H1 (cell line): ENCODE results near the gene ZNF358. TPM values are rescaled to one million over a fixed set of nuclear protein-coding genes. Genes with fewer than 3 reads are reported as not detected.

ENCODE experiments used
- CTCF ChIA-PET: fragments of 300-600 bp; sonication (Branson Sonifier 250); formaldehyde crosslinking; loops from one replicate; lab custom pipeline; 2021; ENCODE audit not compliant: partially characterized antibody; lab: Charles Lee
- POLR2A ChIA-PET: fragments of 300-600 bp; sonication (Branson Sonifier 250); formaldehyde crosslinking; loops from one replicate; lab custom pipeline; 2021; ENCODE audit warnings: inconsistent platforms; ENCODE audit not compliant: partially characterized antibody; lab: Charles Lee
- DNase-seq, 2 experiments: peaks; one replicate each; pipeline versions ENCODE4 v3.0.0 to v3.0.0-alpha.2; 2010 to 2022; ENCODE audit warnings: low spot score in 2 of 2, low read depth in 1 of 2, mixed read lengths in 1 of 2
- FAIRE-seq: peaks from 2 replicates; lab custom pipeline; 2011; peaks lifted over from hg19 to GRCh38; lab: Jason Lieb, UNC
- H2AFZ ChIP-seq: 2 replicates; pipeline ENCODE4 v1.8.1; 2012; ENCODE audit warnings: low read length, inconsistent platforms
- H2AK5ac ChIP-seq: 2 replicates; pipeline ENCODE4 v1.6.1; 2013; ENCODE audit warnings: low read depth, low read length
- H2BK120ac ChIP-seq: replicated peaks from 2 replicates; pipeline ENCODE3; 2013; ENCODE audit warnings: low read depth, low read length, inconsistent platforms
- H2BK12ac ChIP-seq: 2 replicates; pipeline ENCODE4 v1.6.1; 2013; ENCODE audit warnings: low read depth, low read length
- H2BK15ac ChIP-seq: 2 replicates; pipeline ENCODE4 v1.6.1; 2013; ENCODE audit warnings: low read length
- H2BK20ac ChIP-seq: 2 replicates; pipeline ENCODE4 v1.6.1; 2013; ENCODE audit warnings: low read length
- H2BK5ac ChIP-seq: 2 replicates; pipeline ENCODE4 v1.6.1; 2013; ENCODE audit warnings: low read depth, low read length
- H3K14ac ChIP-seq: 2 replicates; pipeline ENCODE4 v1.6.1; 2013; ENCODE audit warnings: inconsistent platforms; ENCODE audit not compliant: insufficient read length
- H3K18ac ChIP-seq: 2 replicates; pipeline ENCODE4 v1.6.1; 2013; ENCODE audit warnings: low read length; ENCODE audit errors: extremely low read depth
- H3K23ac ChIP-seq: 2 replicates; pipeline ENCODE4 v1.6.1; 2013; ENCODE audit warnings: inconsistent platforms; ENCODE audit not compliant: insufficient read length
- H3K23me2 ChIP-seq: 2 replicates; pipeline ENCODE4 v1.6.1; 2013; ENCODE audit warnings: low read depth, low read length
- H3K27ac ChIP-seq: 2 replicates; pipeline ENCODE4 v1.6.1; 2011; ENCODE audit warnings: low read depth, low read length, inconsistent platforms
- H3K27me3 ChIP-seq, 4 experiments: replicated peaks in 1 of 4; 1 replicate in 1 of 4; 2 replicates in 3 of 4; pipeline versions ENCODE4 v1.6.1 to v1.8.1; 2011 to 2013; ENCODE audit warnings: low read length in 3 of 4, mild to moderate bottlenecking in 3 of 4, inconsistent platforms in 2 of 4, mixed read lengths in 2 of 4, moderate library complexity in 1 of 4; ENCODE audit not compliant: control insufficient read depth in 3 of 4, insufficient read depth in 3 of 4; ENCODE audit errors: extremely low read depth in 1 of 4
- H3K36me3 ChIP-seq, 4 experiments: 2 replicates each; pipeline versions ENCODE4 v1.6.1 to v1.8.1; 2011 to 2013; ENCODE audit warnings: mild to moderate bottlenecking in 4 of 4, low read length in 3 of 4, moderate library complexity in 2 of 4, control low read depth in 1 of 4, inconsistent platforms in 1 of 4; ENCODE audit not compliant: insufficient read depth in 4 of 4, control insufficient read depth in 2 of 4
- H3K4ac ChIP-seq: replicated peaks from 2 replicates; pipeline ENCODE3; 2013; ENCODE audit warnings: low read length, low read depth, mixed read lengths, inconsistent platforms; ENCODE audit not compliant: insufficient read length
- H3K4me1 ChIP-seq, 4 experiments: replicated peaks in 1 of 4; 1 replicate in 1 of 4; 2 replicates in 3 of 4; pipeline versions ENCODE4 v1.6.1 to v1.8.1; 2011 to 2013; ENCODE audit warnings: low read length in 3 of 4, inconsistent platforms in 2 of 4, mixed read lengths in 1 of 4; ENCODE audit not compliant: insufficient read depth in 4 of 4, control insufficient read depth in 3 of 4
- H3K4me2 ChIP-seq, 2 experiments: 2 replicates each; pipeline versions ENCODE4 v1.6.1 to v1.8.1; 2011 to 2013; ENCODE audit warnings: low read depth in 2 of 2, low read length in 2 of 2, control low read depth in 1 of 2, inconsistent platforms in 1 of 2, mild to moderate bottlenecking in 1 of 2; ENCODE audit not compliant: insufficient read depth in 1 of 2
- H3K4me3 ChIP-seq, 4 experiments: fragments of 200-600, 300-600 bp in 1 of 4; sonication (generic), shearing (Covaris generic), sonication (Bioruptor Twin) in 1 of 4; 2 replicates each; pipeline versions ENCODE4 v1.5.1 to v1.8.1; 2011 to 2016; ENCODE audit warnings: low read length in 4 of 4, low read depth in 3 of 4, control low read depth in 2 of 4, inconsistent platforms in 2 of 4, mild to moderate bottlenecking in 2 of 4, mixed read lengths in 1 of 4, moderate library complexity in 1 of 4; ENCODE audit not compliant: insufficient read depth in 2 of 4; ENCODE audit errors: extremely low read depth in 1 of 4
- H3K56ac ChIP-seq: replicated peaks from 2 replicates; pipeline ENCODE3; 2013; ENCODE audit warnings: low read depth, mild to moderate bottlenecking, mixed read lengths, low read length, inconsistent platforms; ENCODE audit not compliant: insufficient read length
- H3K79me1 ChIP-seq: 2 replicates; pipeline ENCODE4 v1.6.1; 2013; ENCODE audit warnings: low read depth, low read length, control low read depth
- H3K79me2 ChIP-seq, 2 experiments: 2 replicates each; pipeline versions ENCODE4 v1.6.1 to v1.8.1; 2012 to 2013; ENCODE audit warnings: low read length in 2 of 2, mild to moderate bottlenecking in 2 of 2, inconsistent platforms in 1 of 2; ENCODE audit not compliant: insufficient read depth in 2 of 2, control insufficient read depth in 1 of 2
- H3K9ac ChIP-seq, 4 experiments: replicated peaks in 1 of 4; 1 replicate in 1 of 4; 2 replicates in 3 of 4; pipeline versions ENCODE4 v1.6.1 to v1.8.1; 2011 to 2013; ENCODE audit warnings: low read depth in 3 of 4, low read length in 3 of 4, control low read depth in 2 of 4, mild to moderate bottlenecking in 2 of 4, moderate library complexity in 2 of 4, inconsistent platforms in 1 of 4; ENCODE audit errors: extremely low read depth in 1 of 4
- H3K9me3 ChIP-seq, 2 experiments: 2 replicates each; pipeline versions ENCODE4 v1.6.1 to v1.8.1; 2012 to 2013; ENCODE audit warnings: mild to moderate bottlenecking in 2 of 2, moderate library complexity in 2 of 2, control low read depth in 1 of 2, inconsistent platforms in 1 of 2, low read depth in 1 of 2, low read length in 1 of 2, mixed read lengths in 1 of 2; ENCODE audit not compliant: insufficient read depth in 2 of 2
- H4K20me1 ChIP-seq, 2 experiments: replicated peaks in 1 of 2; 2 replicates each; pipeline versions ENCODE3 to v1.8.1; 2011 to 2013; ENCODE audit warnings: inconsistent platforms in 2 of 2, low read length in 2 of 2, mild to moderate bottlenecking in 1 of 2; ENCODE audit not compliant: insufficient read depth in 2 of 2, control insufficient read depth in 1 of 2
- H4K5ac ChIP-seq: 2 replicates; pipeline ENCODE4 v1.6.1; 2013; ENCODE audit warnings: low read length, low read depth, mixed read lengths, inconsistent platforms; ENCODE audit not compliant: insufficient read length
- H4K8ac ChIP-seq: 2 replicates; pipeline ENCODE4 v1.8.0; 2013; ENCODE audit warnings: mild to moderate bottlenecking, moderate library complexity, low read length, inconsistent platforms; ENCODE audit not compliant: insufficient read depth; ENCODE audit errors: extremely low read depth
- H4K91ac ChIP-seq: replicated peaks from 2 replicates; pipeline ENCODE3; 2013; ENCODE audit warnings: low read length, mixed read lengths, inconsistent platforms; ENCODE audit not compliant: insufficient read length
- BCL11A ChIP-seq, 2 experiments: IDR thresholded peaks; one replicate each; pipeline ENCODE4 v1.6.1; 2011; ENCODE audit warnings: low read depth in 2 of 2, low read length in 2 of 2, mild to moderate bottlenecking in 2 of 2
- FOSL1 ChIP-seq: IDR thresholded peaks from 2 replicates; pipeline ENCODE4 v1.6.1; 2011; ENCODE audit warnings: mild to moderate bottlenecking, low read depth, low read length, moderate library complexity; ENCODE audit not compliant: insufficient read depth
- GTF2F1 ChIP-seq: IDR thresholded peaks from 2 replicates; pipeline ENCODE4 v1.6.1; 2012; ENCODE audit warnings: low read depth, low read length, improper control_type of control experiment, borderline replicate concordance
- KDM5A ChIP-seq: fragments of 200-600 bp; IDR thresholded peaks from 2 replicates; pipeline ENCODE4 v1.7.1; 2012; ENCODE audit warnings: mild to moderate bottlenecking, low read length, inconsistent platforms, mixed read lengths
- PHF8 ChIP-seq: fragments of 200-600 bp; sonication (generic); conservative IDR thresholded peaks from 2 replicates; pipeline ENCODE4 v1.7.1; 2012; ENCODE audit warnings: low read depth, mild to moderate bottlenecking, inconsistent platforms, low read length, moderate library complexity
- POU5F1 ChIP-seq: IDR thresholded peaks from 2 replicates; pipeline ENCODE4 v1.6.1; 2011; ENCODE audit warnings: low read depth, mild to moderate bottlenecking, low read length, moderate library complexity
- SP1 ChIP-seq: IDR thresholded peaks from 2 replicates; pipeline ENCODE4 v1.6.1; 2011; ENCODE audit warnings: low read depth, low read length
- SP2 ChIP-seq: IDR thresholded peaks from 2 replicates; pipeline ENCODE4 v1.6.1; 2012; ENCODE audit warnings: mild to moderate bottlenecking, low read length, inconsistent platforms
- TCF12 ChIP-seq: IDR thresholded peaks from 2 replicates; pipeline ENCODE4 v1.6.1; 2011; ENCODE audit warnings: low read depth, mild to moderate bottlenecking, low read length
- TEAD4 ChIP-seq: IDR thresholded peaks from 2 replicates; pipeline ENCODE4 v1.6.1; 2012; ENCODE audit warnings: low read depth, low read length, inconsistent platforms, mixed read lengths
- WGBS, 2 experiments: shearing (Covaris generic) in 1 of 2; methylation state at CpG; one replicate each; pipeline versions ENCODE4 v1.1.6 to v1.1.7; 2013 to 2015; ENCODE audit warnings: low lambda C conversion rate in 2 of 2, mixed read lengths in 2 of 2, inconsistent platforms in 1 of 2, low coverage in 1 of 2, missing lambda C conversion rate in 1 of 2; ENCODE audit not compliant: insufficient replicate concordance in 2 of 2, insufficient coverage in 1 of 2, insufficient read length in 1 of 2; ENCODE audit errors: extremely low coverage in 1 of 2, missing lambda C conversion rate in 1 of 2; 5-methylcytosine and 5-hydroxymethylcytosine counted together
- polyA plus RNA-seq, 7 experiments: library from polyadenylated mRNA; depleted of rRNA in 3 of 7; stranded (reverse) in 5 of 7; unstranded in 2 of 7; fragments of >200 nt in 5 of 7; fragments of 200-250 nt in 2 of 7; gene quantifications; 1 replicate in 5 of 7; 2 replicates in 1 of 7; 4 replicates in 1 of 7; pipeline versions ENCODE4 v1.2.1 to v1.2.3, GENCODE V29; 2011 to 2013; ENCODE audit warnings: missing spikeins in 2 of 7, mixed read lengths in 2 of 7
- total RNA-seq: library from RNA; stranded (reverse); fragmentation: NEBNext Ultra II Directional; extraction: Animal tissue kit (Norgen Biotek cat#: 25700); gene quantifications from 2 replicates; pipeline ENCODE4 v1.2.1, GENCODE V29; 2021

The ZNF358 gene
- total and polyA plus RNA-seq, 2 of the 8 experiments (the other 6 are each of a cell fraction or from before 2014, with no cell fraction given): 40.0 to 60.3 TPM

- peaks cover 3 to 18% (median 10%) of the 10 kb centered on the region in 4 experiments for H3K36me3 ChIP-seq
- no peak overlapping the region for H3K23ac ChIP-seq
- no peak overlapping the region for H2BK12ac ChIP-seq
- WGBS, 2 experiments: 93% methylated on average over 3 of the region's 3 CpGs; no CpG with 5 or more reads in 1 of the 2 experiments
- H3K4me1 ChIP-seq: peaks cover 0 to 7% (median 5%) of the 10 kb centered on the region in 4 experiments; a peak in 4 of 7 replicates
- DNase-seq (no peak), FAIRE-seq (no peak)
- no peaks in the 10 kb centered on the region for H3K79me1 ChIP-seq
- H4K5ac ChIP-seq: no peak overlapping the region
- no peak overlapping the region for H4K91ac ChIP-seq
- H4K8ac ChIP-seq: no peak overlapping the region
- H3K4me3 ChIP-seq: no peak overlapping the region
- H2BK5ac ChIP-seq: no peak overlapping the region
- no peak overlapping the region for H2AFZ ChIP-seq
- H3K4ac ChIP-seq: no peak overlapping the region
- no peaks in the 10 kb centered on the region for H4K20me1 ChIP-seq
- H2BK120ac ChIP-seq: no peak overlapping the region
- TF ChIP-seq POU5F1: no peak
- no peak for TF ChIP-seq SP2
- TF ChIP-seq BCL11A (IDR thresholded peaks at IDR 0.05; ENCODE audit: low read depth in 2 of 2, low read length in 2 of 2): no peak
- TF ChIP-seq FOSL1: no peak
- no peak for TF ChIP-seq PHF8
- TF ChIP-seq TCF12: no peak
- TF ChIP-seq KDM5A: no peak
- no peak for TF ChIP-seq GTF2F1
- no peak for TF ChIP-seq SP1
- no peak for TF ChIP-seq TEAD4
- POLR2A ChIA-PET: interaction anchor here (1.0 kb wide), 1 partner anchor 24 kb away, joined by 3 read pairs; no protein-coding TSS in a partner anchor
- no peaks in the 10 kb centered on the region for H3K79me2 ChIP-seq
- H3K56ac ChIP-seq: no peak overlapping the region
- no peak overlapping the region for H3K4me2 ChIP-seq
- no peak overlapping the region for H2BK15ac ChIP-seq
- no peak overlapping the region for H3K9ac ChIP-seq
- no peak overlapping the region for H3K18ac ChIP-seq
- no peak overlapping the region for H3K14ac ChIP-seq
- H3K27ac ChIP-seq: no peak overlapping the region
- no peaks in the 10 kb centered on the region for H3K9me3 ChIP-seq
- no peak overlapping the region for H2BK20ac ChIP-seq
- no peaks in the 10 kb centered on the region for H3K27me3 ChIP-seq
- no peak overlapping the region for H2AK5ac ChIP-seq
- H3K23me2 ChIP-seq: peaks cover 2% of the 10 kb centered on the region; the same call in 1 of the 2 replicates
- CTCF ChIA-PET: no interaction called here
Measured at GRCh38 chr19:7547159-7547558, 31.3 kb downstream of the ZNF358 start.
